CD4-positive, alpha-beta T cell (primary cell): Measurements from ENCODE around the gene FAM53B. TPM values are rescaled to one million over a fixed set of nuclear protein-coding genes. Genes with fewer than 3 reads are reported as not detected.

Source experiments
- ATAC-seq: fragments of 200-7000 bp; cut with Tn5 transposase; one replicate; pipeline ENCODE4 v1.10.0; 2022; ENCODE audit warnings: mild to moderate bottlenecking; ENCODE audit not compliant: poor library complexity
- CTCF ChIA-PET: fragments of 350-600 bp; sonication (Branson Sonifier 250); formaldehyde crosslinking; loops from one replicate; lab custom pipeline; 2021; ENCODE audit warnings: antibody characterized with exemption, inconsistent platforms; lab: Charles Lee
- POLR2A ChIA-PET: fragments of 350-600 bp; sonication (Branson Sonifier 250); formaldehyde crosslinking; loops from one replicate; lab custom pipeline; 2021; ENCODE audit warnings: antibody characterized with exemption, inconsistent platforms; lab: Charles Lee
- DNase-seq, 14 experiments: peaks; one replicate each; pipeline ENCODE4 v3.0.0-alpha.2; 2013 to 2020; ENCODE audit warnings: mixed read lengths in 2 of 14
- H3K27ac ChIP-seq, 2 donors: one replicate each; pipeline versions ENCODE4 v1.5.1 to v1.7.0; 2013; ENCODE audit warnings: low read length in 2 of 2, low read depth in 1 of 2, mild to moderate bottlenecking in 1 of 2
- H3K27me3 ChIP-seq, 2 experiments: 1 replicate in 1 of 2; 2 replicates in 1 of 2; pipeline versions ENCODE4 v1.6.1 to v1.7.0; 2013; ENCODE audit warnings: low read length in 2 of 2, control low read depth in 1 of 2, mild to moderate bottlenecking in 1 of 2, moderate library complexity in 1 of 2; ENCODE audit not compliant: insufficient read depth in 2 of 2, control insufficient read depth in 1 of 2
- H3K36me3 ChIP-seq: one replicate; pipeline ENCODE4 v1.6.1; 2013; ENCODE audit warnings: low read length, control low read depth; ENCODE audit not compliant: insufficient read depth
- H3K4me1 ChIP-seq: one replicate; pipeline ENCODE4 v1.6.1; 2013; ENCODE audit warnings: low read length, control low read depth; ENCODE audit not compliant: insufficient read depth
- H3K4me3 ChIP-seq: one replicate; pipeline ENCODE4 v1.5.1; 2013; ENCODE audit warnings: mild to moderate bottlenecking, low read length, moderate library complexity
- H3K9me3 ChIP-seq, 2 experiments: 1 replicate in 1 of 2; 2 replicates in 1 of 2; pipeline versions ENCODE4 v1.6.1 to v1.7.0; 2013; ENCODE audit warnings: low read length in 2 of 2, mild to moderate bottlenecking in 2 of 2, control low read depth in 1 of 2, moderate library complexity in 1 of 2; ENCODE audit not compliant: control insufficient read depth in 1 of 2, insufficient read depth in 1 of 2
- H3K27ac Mint-ChIP-seq: one replicate; pipeline ENCODE4 v1.8.0; 2020; ENCODE audit warnings: mixed read lengths
- H3K27me3 Mint-ChIP-seq: one replicate; pipeline ENCODE4 v1.8.0; 2021; ENCODE audit warnings: mixed read lengths
- H3K36me3 Mint-ChIP-seq: one replicate; pipeline ENCODE4 v1.8.0; 2021; ENCODE audit warnings: low read depth, mixed read lengths
- H3K4me1 Mint-ChIP-seq: one replicate; pipeline ENCODE4 v1.8.0; 2021; ENCODE audit warnings: low read depth, mixed read lengths
- H3K4me3 Mint-ChIP-seq: one replicate; pipeline ENCODE4 v1.8.0; 2020; ENCODE audit warnings: mild to moderate bottlenecking, mixed read lengths
- H3K9me3 Mint-ChIP-seq: one replicate; pipeline ENCODE4 v1.8.0; 2020; ENCODE audit warnings: mixed read lengths
- CTCF ChIP-seq: fragments of 200-600 bp; IDR thresholded peaks from one replicate; pipeline ENCODE4 v1.8.0; 2022; ENCODE audit warnings: antibody characterized with exemption, mild to moderate bottlenecking
- intact Hi-C, 2 experiments: fragments of 100-400 bp; cut with DNase I in 1 of 2; cut with micrococcal nuclease in 1 of 2; formaldehyde crosslinking; loops; one replicate each; pipeline versions ENCODE4 v1.15.1 to v1.9.0; 2023 to 2025; cut with DNase I, micrococcal nuclease
- total RNA-seq, 174 experiments: library from RNA in 2 of 174; stranded (reverse) in 2 of 174; gene quantifications; one replicate each; pipeline ENCODE4 v1.2.3 and lab custom pipeline; 2021 to 2026

Gene FAM53B
- total RNA-seq, 2 experiments from 2014 or later, result 32.9 to 33.6 TPM

GRCh38 chr10:124618470-124619073 lies 125.6 kb downstream of the FAM53B start:
- no peak overlapping the region for H3K4me3 ChIP-seq
- H3K4me1 Mint-ChIP-seq, result peaks cover 23% of the 10 kb centered on the region
- peaks cover 41% of the 10 kb centered on the region for H3K36me3 ChIP-seq
- no peak for TF ChIP-seq CTCF
- intact Hi-C loops, result no loop called here
- peak overlapping the region; percentile 43 to 44 for H3K27ac ChIP-seq
- H3K4me3 Mint-ChIP-seq, result no peak overlapping the region
- no peak for DNase-seq
- no peaks in the 10 kb centered on the region for H3K27me3 Mint-ChIP-seq
- H3K9me3 ChIP-seq, result no peaks in the 10 kb centered on the region
- H3K27me3 ChIP-seq, result no peaks in the 10 kb centered on the region
- H3K36me3 Mint-ChIP-seq, result peaks cover 19% of the 10 kb centered on the region
- peak overlapping the region; percentile 74 for H3K27ac Mint-ChIP-seq
- no peaks in the 10 kb centered on the region for H3K9me3 Mint-ChIP-seq
- ChIA-PET POLR2A (interaction anchor here (1.0 to 1.5 kb wide), 2 partner anchors 70 to 123 kb away, joined by 3 to 8 read pairs; no protein-coding TSS in a partner anchor), CTCF (no interaction called here)
- no peak for ATAC-seq
- H3K4me1 ChIP-seq, result peaks cover 64% of the 10 kb centered on the region

- no peak for TF ChIP-seq CTCF
- Histone ChIP-seq H3K27me3 (no peaks in the 10 kb centered on the region), H3K9me3 (no peaks in the 10 kb centered on the region), H3K4me1 (peaks cover 72% of the 10 kb centered on the region), H3K4me3 (no peak overlapping the region), H3K36me3 (peaks cover 25% of the 10 kb centered on the region), H3K27ac (no peak overlapping the region)
- peak overlapping the region; percentile 62 for H3K27ac Mint-ChIP-seq
- H3K27me3 Mint-ChIP-seq, result no peaks in the 10 kb centered on the region
- CTCF ChIA-PET, result no interaction called here
- intact Hi-C loops, result no loop called here
- ATAC-seq (no peak), DNase-seq (no peak)
- H3K4me3 Mint-ChIP-seq, result no peak overlapping the region
- POLR2A ChIA-PET, result interaction anchor here (1.0 kb wide), 1 partner anchor 125 kb away, joined by 4 read pairs; no protein-coding TSS in a partner anchor
- H3K36me3 Mint-ChIP-seq, result peaks cover 14% of the 10 kb centered on the region
- H3K9me3 Mint-ChIP-seq, result no peaks in the 10 kb centered on the region
- peaks cover 37% of the 10 kb centered on the region for H3K4me1 Mint-ChIP-seq
Measured at GRCh38 chr10:124616836-124617130, 127.4 kb downstream of the FAM53B start.

- ChIA-PET POLR2A (interaction anchor here (1.0 kb wide), 1 partner anchor 125 kb away, joined by 4 read pairs; no protein-coding TSS in a partner anchor), CTCF (no interaction called here)
- peak in 1 of 14 experiments; percentile 50 for DNase-seq
- no peaks in the 10 kb centered on the region for H3K9me3 ChIP-seq
- H3K36me3 ChIP-seq, result peaks cover 21% of the 10 kb centered on the region
- intact Hi-C loops, result no loop called here
- ATAC-seq, result no peak
- peaks cover 75% of the 10 kb centered on the region for H3K4me1 ChIP-seq
- Mint-ChIP-seq H3K36me3 (peaks cover 14% of the 10 kb centered on the region), H3K4me3 (no peak overlapping the region), H3K27me3 (no peaks in the 10 kb centered on the region), H3K9me3 (no peaks in the 10 kb centered on the region), H3K27ac (no peak overlapping the region), H3K4me1 (peaks cover 42% of the 10 kb centered on the region)
- H3K27me3 ChIP-seq, result no peaks in the 10 kb centered on the region
- H3K4me3 ChIP-seq, result no peak overlapping the region
- no peak for TF ChIP-seq CTCF
- no peak overlapping the region for H3K27ac ChIP-seq
Measured at GRCh38 chr10:124616040-124616835, 127.9 kb downstream of the FAM53B start.
